ENCODE results near the gene GNPTG.
"Not testable (repeated sequence)": the region's sequence is repeated elsewhere in the genome, so short reads cannot be mapped to it uniquely, and the experiment has no call there.

Gene GNPTG

DNA sequence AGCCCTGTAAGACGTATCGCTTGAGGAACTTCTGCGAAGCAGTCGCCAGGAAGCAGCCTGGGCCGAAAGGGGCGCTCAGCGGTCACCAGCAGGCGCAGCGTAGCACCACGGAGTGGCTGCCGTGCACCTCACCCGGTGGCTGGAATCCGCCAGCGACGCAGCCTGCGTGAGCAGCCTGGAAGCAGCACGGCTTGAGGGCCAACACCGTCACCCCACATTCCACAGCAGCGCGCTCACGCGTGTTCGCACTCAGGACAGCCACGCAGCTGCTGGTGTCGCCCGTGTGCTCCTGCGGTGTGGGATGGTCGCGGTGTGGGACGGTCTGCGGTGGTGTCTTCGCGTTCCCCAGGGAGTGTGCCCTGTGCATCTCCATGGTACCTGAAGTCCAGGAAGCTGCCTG lies 32.7 kb upstream of the GNPTG start:
- DNase-seq (ENCODE audit: low read depth, low spot score), result no peak

DNA sequence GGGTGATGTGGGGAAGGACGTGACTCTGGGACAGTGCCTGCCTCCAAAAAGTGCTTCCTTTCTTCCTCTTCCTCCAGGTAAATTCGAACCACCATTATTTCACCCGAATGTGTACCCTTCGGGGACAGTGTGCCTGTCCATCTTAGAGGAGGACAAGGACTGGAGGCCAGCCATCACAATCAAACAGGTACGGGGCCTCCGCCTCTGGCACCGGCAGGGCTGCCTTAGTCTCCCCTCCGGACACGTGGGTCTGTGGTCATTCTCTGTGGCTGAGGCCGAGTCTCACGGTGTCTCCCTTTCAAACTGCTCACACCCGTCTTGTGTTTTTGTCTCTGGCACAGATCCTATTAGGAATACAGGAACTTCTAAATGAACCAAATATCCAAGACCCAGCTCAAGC lies 31.6 kb upstream of the GNPTG start:
- no peak for DNase-seq (ENCODE audit: low read depth, low spot score)

DNA sequence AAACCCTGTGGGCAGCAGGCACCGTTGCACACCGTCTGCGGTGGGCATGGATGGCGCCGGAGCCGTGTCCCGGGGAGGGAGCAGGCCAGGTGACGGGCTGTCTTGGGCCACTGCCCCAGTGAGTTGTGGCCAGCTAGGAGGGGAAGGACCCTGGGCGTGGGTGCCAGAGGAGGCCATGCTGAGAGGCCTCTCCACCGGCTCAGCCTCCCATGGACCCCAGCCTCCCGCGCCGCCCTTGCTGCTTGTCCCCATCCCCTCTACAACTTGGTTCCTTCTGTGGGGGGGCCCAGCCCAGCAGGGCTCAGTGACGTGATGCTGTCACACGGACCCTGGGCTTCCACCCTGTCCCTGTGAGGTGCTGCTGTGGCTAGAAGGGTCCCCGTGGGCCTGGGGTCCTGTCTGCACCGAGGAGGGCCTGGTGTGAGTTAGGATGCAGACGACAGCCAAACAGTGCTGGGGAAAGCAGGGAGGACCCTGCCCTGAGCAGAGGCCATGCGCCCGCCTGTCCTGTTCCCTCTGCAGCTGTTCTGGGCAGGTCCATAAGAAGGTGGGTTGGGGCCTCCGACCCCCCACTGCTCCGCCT lies 31.0 kb upstream of the GNPTG start:
- DNase-seq (ENCODE audit: low read depth, low spot score), result no peak

DNA sequence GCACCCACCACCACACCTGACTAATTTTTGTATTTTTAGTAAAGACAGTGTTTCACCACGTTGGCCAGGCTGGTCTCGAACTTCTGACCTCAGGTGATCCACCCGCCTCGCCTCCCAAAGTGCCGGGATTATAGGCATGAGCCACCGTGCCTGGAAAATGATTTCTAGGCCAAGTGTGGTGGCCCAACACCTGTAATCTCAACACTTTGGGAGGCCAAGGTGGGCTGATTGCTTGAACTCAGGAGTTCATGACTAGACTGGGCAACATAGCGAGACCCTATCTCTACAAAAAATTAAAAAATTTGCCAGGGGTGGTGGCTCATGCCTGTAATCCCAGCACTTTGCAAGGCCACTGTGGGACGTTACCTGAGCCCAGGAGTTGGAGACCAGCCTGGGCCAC lies 29.3 kb upstream of the GNPTG start:
- DNase-seq (ENCODE audit: low read depth, low spot score), result no peak

DNA sequence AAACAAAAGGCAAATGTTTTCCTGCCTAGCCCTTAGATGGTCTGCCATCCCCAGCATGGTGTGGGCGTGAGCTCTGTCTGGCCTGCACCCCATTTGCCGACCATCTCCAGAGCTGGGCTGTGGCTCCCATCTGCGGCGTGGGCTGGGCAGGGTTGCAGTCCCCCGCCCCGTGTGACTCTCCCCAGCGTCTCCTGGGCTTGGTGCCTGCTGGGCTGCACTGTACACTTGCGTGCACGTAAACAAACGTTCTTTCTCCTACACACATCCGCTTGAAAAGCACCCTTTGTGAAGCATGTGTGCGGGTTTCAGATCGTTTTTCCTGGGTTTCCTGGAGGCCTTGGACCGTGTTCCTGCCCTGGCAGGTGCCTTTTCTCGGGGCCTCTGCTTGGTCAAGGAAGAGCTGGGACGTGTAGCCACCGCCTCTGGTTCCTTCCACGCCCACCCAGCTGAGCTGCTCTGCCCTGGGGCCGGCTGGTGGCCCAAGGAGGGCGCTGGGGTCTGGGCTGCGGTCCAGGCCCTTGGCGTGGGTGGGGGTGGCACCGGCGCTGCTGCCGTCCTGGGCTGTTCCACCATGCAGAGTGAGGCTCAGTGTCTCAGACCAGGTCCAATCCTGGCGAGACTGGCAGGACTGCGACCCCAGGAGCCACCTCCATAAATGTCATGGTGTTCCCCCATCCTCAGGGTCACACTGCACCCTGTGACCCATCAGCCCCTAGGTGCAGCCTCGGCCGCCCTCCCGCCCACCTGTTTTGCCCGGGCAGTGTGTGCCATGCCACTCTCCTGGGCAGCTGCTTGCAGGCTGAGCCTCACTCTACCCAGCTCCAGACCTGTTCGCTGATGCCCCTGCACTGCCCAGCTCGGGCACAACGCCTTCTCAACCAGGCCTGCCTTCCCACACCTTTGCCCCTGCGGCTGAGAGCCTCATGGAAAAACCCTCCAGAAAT lies 28.2 kb upstream of the GNPTG start:
- DNase-seq (ENCODE audit: low read depth, low spot score), result no peak

DNA sequence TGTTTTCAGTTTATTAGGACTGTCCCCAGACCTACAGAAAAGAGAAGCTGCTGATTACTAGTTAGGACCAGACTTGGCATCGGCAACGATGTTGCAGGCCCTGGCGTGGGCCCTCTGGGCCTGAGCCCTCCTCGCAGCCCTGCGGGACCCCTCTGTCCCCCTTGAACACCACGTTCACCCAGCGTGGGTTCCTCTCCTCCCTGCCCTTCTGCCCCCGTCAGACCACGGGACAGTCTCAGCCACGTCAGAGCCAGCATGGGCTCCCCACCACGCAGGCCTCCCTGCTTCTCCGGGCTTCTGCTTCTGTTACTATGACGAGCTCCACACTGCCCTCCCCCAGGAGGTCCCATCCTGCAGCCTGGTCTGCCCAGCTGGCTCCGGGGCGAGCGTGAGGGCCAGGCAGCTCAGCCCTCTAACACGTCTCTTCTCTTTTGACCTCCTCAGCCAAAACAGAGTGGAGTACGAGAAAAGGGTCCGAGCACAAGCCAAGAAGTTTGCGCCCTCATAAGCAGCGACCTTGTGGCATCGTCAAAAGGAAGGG lies 27.4 kb upstream of the GNPTG start:
- no peak for DNase-seq (ENCODE audit: low read depth, low spot score)

DNA sequence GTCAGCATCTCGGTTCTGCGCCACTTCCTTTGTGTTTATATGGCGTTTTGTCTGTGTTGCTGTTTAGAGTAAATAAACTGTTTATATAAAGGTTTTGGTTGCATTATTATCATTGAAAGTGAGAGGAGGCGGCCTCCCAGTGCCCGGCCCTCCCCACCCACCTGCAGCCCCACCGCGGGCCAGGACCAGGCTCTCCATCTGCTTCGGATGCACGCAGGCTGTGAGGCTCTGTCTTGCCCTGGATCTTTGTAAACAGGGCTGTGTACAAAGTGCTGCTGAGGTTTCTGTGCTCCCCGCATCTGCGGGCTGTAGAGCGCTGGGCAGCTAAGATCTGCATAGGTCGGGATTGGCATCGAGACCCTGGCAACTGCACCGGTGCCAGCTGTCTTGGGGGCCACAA lies 26.5 kb upstream of the GNPTG start:
- DNase-seq (ENCODE audit: low read depth, low spot score), result no peak

DNA sequence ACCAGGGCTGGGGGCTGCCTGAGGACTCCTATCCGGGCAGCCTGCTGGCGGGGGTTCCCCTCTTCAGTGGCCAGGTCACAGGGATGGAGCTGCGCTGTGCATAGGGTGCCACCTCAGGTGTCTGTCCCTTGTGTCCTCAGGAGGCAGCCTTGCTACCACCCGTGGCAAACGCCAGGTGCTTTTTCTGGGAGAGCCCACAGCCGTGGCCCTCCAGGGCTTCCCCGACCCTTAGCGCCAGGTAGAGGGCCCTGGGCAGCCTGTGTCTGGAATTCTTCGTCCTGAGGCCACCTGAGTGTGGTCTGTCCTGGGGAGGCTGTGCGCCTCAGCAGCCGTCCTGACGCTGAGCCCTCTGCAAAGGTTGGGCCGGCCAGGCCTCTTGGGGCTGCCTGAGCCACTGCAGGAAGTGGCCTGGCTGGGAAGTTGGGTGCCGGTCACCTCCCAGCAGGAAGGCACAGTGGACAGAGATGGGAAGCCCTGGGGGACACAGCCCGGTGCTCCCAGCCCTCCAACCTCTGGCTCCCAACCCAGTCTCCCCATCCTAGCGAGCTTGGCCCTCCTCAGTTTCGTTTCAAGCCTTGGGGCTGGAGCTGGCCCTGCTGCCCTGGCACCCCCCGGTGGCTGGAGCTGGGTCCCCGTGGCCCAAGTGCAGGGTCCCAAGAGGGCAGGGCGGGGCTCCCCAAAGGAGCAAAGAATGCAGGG lies 25.9 kb upstream of the GNPTG start:
- DNase-seq (ENCODE audit: low read depth, low spot score), result no peak

DNA sequence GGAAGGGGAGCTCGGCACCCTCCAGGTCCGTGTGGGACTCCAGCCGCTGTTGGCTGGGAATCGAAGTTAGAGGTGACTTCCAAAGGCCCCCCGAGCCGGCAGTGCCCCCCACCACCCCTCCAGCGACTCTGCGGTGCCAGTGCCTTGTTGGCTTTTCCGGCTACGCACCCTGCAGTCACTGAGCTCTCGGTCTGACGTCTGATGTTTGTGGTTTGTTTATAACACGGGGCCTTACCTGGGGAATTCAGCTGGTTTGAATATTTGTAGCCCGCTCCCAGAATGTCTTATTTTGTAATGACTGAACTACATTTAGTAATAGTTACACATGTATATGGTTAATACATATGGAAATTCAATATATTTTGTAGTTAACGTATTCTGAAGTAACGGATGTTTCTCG lies 25.3 kb upstream of the GNPTG start:
- DNase-seq (ENCODE audit: low read depth, low spot score), result no peak

DNA sequence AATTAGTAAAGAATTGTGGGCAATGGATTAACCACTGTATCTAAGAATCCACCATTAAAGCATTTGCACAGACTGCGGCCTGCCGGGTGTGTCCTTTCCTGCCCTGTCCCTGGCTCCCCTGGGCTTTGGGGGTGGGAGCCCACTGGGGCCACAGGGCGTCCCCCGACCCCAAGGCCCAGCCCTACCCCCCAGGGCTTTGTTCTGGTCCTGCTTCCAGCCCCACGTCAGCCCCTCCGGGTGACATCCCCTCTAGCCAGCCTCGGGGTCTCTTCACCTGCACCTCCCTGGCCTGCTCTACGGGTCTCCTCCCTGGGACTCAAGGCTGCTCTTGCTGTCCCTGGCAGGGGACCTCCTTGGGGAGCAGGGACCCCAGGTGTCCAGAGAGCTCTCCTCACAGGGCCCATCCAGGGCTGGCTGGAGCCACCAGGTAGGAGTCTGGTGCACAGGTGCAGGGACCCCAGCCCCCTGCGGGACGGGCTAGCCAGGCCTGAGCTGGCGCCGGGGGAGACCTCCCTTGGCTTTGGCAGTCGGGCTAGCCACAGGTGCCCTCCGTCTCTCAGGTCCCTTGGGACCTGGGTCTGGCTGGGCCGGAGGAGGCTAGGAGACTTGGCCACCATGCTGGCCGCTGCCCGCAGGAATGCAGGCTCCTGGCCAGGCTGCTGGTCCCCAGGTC lies 24.6 kb upstream of the GNPTG start:
- no peak for DNase-seq (ENCODE audit: low read depth, low spot score)

DNA sequence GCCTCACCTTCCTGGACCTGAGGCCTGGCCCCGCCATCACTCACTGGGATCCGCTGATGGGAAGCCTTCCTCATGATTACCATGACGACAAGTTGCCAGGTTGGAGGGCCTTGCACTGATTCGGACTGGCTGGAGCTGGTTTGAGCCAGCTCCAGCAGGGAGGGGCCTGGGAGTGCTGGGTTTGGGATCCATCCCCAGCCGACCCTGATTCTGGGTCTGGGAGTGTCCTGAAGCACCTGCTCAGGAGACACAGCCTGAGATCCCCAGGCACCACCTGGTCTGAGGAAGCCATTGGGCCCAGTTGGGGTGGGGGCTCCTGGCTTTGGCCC lies 24.1 kb upstream of the GNPTG start:
- peak; percentile 58 for DNase-seq (ENCODE audit: low read depth, low spot score)

DNA sequence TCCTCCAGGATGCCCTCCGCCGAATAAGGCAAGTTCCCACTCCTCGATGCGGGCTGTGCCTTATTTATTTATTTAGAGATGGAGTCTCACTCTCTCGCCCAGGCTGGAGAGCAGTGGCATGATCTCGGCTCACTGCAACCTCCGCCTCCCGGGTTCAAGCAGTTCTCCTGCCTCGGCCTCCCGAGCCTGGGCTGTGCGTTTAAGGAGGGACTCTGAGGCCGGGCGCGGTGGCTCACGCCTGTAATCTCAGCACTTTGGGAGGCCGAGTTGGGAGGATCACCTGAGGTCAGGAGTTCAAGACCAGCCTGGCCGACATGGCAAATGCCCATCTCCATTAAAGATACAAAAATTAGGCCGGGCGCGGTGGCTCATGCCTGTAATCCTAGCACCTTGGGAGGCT lies 23.6 kb upstream of the GNPTG start:
- DNase-seq (ENCODE audit: low read depth, low spot score), result not testable (repeated sequence)

DNA sequence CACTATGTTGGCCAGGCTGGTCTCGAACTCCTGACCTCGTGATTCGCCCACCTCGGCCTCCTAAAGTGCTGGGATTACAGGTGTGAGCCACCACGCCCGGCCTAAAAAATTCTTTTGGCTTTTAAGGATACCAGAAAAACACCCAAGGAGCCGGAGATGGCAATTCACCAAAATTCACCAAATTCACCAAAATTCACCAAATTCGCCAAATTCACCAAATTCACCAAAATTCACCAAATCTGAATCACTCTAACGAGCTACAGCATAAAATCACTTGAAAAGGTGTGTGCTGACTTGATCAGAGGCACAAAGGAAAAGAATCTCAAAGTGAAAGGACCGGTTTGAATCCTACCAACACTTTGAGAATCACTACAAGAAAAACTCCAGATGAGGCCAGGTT lies 22.8 kb upstream of the GNPTG start:
- not testable (repeated sequence) for DNase-seq (ENCODE audit: low read depth, low spot score)

DNA sequence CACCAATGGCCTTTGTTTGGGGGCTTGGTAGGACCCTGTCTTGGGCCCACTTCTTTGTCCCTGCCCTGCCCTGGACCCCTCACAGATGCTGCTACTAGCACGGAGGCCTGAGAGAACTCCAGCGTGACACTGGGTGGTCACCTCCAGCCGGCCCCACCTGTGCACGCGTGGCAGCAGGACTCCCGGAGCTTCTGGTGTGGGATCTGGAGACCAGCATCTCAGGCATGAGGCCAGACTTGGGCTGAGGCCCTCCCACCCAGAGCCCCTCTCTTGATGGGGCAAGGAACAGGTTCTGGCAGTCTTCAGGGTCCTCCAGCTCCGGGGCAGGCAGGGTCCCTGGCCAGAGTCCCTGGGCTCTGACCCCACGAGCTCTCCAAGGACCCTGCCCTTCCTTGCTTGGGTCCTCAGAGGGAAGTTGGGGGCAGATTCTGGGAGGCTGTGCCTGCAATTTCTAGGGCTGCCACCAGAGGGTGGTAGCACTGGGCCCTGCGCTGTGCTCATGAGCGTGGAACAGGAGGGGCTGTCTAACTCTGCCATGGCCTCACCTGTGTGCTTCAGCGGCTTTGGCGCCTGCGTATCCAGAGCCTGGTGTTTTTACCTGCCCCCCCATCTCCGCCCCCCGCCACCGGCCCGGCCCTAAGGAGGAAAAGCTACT lies 21.3 kb upstream of the GNPTG start:
- peak; percentile 91 for DNase-seq (ENCODE audit: low read depth, low spot score)

DNA sequence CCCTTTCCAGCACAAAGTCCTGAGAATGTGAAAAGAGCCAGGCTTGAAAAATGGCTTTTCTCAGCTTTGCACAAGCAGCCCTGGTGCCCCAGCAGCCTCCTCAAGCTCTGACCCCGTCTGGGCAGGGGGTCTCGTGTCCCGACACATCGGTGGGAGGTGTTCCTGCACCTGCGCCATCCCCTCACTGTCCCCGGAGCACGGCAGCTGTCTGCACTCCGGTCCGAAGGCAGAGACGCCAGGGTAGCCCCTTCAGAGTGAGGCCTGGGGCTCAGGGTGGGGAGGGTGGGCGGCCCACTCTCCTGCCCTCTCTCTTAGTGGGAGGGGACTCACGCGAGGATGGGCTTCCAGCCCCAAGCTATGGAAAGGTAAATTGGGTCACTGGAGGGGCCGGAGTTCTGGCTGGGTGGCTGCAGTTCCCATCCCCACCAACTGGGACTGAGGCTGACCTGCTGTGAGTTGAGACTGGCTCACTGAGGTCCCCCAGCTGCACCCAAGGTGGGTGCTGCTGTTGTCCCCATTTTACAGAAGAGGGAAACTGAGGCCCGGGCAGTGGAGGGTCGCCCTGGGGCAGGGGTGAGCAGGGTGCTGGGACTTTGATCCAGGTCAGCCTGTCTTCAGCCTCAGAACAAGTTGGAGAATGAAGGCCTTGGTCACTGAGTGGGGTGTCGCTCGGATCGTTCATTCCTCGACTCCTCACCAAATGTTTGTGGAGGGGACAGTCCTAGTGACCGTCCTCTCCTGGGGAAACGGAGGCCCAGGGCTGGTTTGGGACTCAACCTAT lies 20.6 kb upstream of the GNPTG start:
- no peak for DNase-seq (ENCODE audit: low read depth, low spot score)

DNA sequence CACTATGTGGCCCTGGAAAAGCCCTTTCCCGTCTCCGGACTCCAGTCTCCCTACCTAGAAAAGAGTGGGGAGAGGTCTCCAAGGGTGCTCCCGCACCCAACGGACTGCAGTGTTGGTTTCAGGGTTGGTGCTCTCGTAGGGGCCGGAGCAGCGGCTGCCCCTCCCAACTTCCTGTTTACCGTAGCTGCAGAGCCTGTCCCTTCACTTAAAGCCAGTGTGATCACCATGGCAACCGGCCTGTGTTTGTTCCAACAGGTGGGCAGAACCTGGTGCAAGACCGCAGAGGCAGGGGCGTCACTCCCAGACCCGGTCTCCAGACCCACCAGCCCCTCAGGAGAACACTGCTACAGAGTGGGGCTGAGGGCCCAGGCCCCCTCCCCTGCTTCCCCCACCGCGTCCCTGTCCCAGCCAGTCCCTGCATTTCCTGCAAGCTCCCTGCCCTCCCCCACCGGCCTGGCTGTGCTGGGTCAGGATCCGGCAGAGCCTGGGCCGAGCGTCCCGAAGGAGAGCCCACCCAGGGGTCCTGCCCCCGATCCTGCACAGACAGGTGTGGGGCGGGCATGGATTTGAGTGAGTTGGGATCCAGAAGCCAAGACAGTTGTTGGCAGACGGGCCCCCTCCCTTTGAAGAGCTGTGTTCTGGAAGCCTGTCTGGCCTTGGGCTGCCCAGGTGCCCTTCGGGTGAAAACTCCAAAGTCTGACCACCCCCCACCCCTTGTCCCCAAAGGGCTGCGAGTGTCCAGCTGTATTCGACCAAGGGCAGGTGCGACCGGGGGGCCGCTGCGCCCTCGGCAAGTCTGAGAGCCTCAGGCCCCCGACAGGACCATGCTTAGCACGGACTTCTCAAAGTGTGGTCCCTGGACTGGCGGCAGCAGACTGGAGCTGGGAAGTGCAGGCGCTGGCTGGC lies 19.8 kb upstream of the GNPTG start:
- DNase-seq (ENCODE audit: low read depth, low spot score), result peak; percentile 88

DNA sequence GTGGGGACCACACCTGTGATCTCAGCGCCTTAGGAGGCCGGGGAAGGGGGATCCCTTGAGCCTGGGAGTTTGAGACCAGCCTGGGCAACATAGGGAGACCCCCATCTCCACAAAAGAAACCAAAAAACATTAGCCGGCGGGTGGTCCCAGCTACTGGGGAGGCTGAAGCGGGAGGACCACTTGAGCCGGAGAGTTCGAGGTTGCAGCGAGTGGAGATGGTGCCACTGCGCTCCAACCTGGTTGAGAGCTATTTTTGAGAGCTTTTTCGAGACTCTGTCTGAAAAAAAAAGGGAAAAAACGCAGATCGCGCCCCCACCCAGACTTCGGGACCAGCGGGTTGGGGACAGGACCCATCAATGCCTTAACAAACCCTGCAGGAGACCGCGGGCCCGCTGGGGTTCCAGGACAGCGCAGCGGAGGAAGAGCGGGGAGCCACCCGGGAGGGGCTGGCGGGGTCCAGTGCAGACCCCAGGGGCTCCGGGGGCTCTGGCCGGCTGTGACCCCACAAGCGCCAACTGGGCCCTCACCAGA lies 19.0 kb upstream of the GNPTG start:
- no peak for DNase-seq (ENCODE audit: low read depth, low spot score)

DNA sequence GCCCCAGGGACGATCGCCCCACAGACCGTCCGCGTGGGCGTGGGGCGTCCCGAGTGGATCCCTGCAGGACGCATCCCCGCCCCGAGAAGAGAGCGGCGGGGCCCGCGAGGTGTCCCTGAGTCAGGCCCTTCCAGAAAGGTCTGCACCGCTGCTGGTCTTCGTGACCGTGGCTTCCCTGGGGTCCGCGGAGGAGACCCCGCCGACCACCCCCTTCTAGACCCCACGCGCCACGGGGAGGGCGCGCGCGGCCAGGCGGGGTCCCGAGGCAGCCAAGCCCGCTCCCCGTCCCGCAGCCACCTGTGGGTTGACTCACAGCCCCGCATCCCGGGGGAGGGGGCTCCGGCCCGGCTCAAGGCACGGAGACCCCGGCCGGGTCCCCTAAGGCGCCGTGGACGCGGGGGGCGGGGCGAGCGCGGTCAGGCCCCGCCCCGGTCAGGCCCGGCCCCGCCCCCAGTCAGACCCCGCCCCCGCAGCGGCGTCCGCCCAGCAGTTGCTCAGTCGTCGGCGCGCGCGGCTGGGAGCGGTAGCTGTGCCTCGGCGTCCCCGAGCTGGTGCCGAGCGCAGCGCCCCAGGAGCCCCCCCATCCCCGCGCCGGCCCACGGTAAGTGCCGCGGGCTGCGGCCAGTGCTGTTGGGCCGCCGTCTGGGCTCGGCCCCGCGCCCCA lies 18.4 kb upstream of the GNPTG start, which contains the start of gene BAIAP3:
BAIAP3 (plus strand) TSS at position 497 of the 664 bp plus-strand sequence. CDS start 4,905 bp downstream, outside the sequence.
- no peak for DNase-seq (ENCODE audit: low read depth, low spot score)

All from ELF-1 (cell line).